ENCODE data around the gene DUOX2.
"Not testable (repeated sequence)": the region's sequence is repeated elsewhere in the genome, so short reads cannot be mapped to it uniquely, and the experiment has no call there.

Gene DUOX2

DNA sequence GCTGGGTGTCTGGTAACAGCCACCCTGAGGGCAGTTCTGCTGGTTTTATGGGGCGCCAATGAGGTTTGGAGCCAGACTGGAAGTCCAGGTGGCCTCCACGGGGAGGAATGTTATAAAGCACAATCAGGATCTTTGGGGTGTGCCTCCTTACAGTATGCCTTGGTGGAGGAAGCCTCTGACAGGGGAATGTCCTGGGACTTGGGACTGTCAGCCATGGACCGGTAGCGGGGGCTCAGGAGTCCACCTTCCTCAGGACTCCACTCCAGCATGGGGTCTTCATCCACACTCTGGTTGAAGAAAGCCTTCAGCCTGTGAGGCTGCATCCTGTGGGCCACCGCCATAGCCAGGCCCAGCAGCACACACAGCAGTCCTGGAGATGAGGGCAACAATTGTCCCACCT, 5.0 kb upstream of the DUOX2 start:
- no peak for DNase-seq (ENCODE audit: low read depth)

DNA sequence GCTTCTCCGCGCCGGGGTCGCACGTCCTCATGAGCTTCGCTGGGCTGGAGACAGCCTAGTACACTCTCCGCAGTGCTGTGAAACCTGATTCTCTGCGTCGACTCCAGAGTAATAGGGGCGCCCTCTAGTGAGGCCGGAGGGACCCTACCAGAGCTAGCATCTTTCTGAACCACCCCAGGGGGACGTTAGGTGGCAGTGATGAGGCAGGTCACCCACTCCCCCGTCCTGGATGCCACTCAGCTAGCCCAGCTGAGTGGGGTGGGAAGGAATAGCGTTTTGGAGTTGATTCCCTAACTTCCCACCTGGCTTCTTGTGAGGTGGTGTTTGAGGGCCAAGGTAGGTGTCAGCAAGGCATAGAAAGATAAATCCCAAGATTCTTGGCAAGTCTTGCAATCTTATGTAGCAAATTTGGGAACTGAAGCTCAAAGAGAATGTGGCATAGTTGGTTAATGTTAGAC, 4.2 kb upstream of the DUOX2 start:
- peak; percentile 81 for DNase-seq (ENCODE audit: low read depth)

GRCh38 chr15:45117308-45118130, 3.5 kb upstream of the DUOX2 start:
- no peak for DNase-seq (ENCODE audit: low read depth)

DNA sequence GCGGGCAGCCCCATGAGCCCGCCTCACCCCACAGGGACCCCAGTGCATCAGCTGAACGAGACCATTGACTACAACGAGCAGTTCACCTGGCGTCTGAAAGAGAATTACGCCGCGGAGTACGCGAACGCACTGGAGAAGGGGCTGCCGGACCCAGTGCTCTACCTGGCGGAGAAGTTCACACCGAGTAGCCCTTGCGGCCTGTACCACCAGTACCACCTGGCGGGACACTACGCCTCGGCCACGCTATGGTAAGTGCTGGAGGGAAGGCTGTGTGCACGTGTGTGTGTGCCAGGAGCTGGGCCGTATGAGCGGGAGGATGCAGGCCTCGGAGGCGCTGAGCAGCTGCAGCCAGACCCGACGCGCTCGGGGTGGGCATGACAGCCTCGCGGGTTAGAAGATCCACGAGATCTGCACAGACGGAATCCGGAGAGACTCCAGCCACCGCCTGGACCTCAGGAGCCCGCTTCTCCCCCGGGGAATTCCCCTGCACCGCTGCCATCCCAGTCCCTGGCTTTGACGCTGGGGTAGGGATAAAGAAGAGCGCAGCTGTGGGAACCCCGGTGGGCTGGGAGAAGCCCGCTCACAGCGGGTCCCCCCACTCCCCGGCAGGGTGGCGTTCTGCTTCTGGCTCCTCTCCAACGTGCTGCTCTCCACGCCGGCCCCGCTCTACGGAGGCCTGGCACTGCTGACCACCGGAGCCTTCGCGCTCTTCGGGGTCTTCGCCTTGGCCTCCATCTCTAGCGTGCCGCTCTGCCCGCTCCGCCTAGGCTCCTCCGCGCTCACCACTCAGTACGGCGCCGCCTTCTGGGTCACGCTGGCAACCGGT, 2.7 kb upstream of the DUOX2 start:
- DNase-seq (ENCODE audit: low read depth), result no peak

DNA sequence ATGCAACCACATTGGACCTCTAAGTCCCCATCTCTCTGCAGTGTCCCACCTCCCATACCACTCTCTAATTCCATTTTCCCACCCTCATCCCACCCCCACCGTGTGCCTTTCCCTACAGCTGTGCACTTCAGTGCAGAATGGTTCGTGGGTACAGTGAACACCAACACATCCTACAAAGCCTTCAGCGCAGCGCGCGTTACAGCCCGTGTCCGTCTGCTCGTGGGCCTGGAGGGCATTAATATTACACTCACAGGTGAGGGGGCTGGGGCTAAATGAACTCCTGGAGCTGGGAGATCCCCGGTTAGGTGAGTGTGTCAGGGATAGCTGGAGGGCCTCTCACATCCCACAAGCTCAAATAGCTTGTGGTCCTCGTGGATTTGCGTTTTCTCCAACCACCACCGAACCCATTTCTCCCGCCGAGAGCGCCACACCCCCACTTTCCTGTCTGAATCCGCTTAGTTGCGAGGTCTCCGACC, 2.1 kb upstream of the DUOX2 start:
- DNase-seq (ENCODE audit: low read depth), result no peak

DNA sequence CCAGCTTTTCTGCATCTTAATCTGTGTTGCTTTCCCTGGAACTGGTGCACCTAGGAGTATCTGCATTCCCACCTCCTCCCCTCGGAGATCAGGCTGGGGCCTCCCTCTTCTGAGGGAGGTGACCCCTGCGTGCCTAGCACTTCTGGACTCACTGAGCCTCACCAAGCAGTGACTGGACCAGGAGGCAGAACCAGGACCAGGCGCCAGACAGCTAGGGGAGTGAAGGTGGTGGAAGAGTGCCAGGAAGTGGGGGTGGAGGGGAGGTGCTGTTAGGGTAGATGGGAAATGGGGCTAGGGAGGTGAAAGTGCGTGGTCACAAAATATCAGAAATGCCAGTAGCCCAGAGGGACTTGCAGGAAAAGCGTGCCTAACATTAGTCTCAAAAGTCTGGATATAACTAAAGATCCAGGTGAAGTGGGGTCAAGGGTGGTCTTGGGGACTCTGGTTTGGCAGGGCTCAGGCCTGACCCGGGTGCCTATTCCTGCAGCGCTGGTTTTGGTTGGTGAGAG, 1.4 kb upstream of the DUOX2 start:
- no peak for DNase-seq (ENCODE audit: low read depth)

DNA sequence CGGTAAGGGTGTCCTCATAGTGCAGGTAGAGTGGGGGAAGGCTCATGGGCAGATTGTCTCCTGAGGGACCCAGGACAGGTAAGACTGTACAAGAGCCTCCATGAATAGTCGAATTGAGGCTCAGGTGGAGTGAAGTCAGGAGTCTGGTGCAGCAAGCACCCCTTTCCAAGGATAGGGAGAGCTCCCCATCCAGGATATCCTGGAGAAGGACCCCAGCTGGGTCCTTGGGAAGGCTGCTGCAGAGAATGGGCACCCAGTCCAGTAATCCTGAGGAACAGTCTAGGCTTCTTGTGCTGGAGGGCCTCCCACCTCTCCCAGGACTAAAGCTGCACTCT, 746 bp upstream of the DUOX2 start:
- no peak for DNase-seq (ENCODE audit: low read depth)

DNA sequence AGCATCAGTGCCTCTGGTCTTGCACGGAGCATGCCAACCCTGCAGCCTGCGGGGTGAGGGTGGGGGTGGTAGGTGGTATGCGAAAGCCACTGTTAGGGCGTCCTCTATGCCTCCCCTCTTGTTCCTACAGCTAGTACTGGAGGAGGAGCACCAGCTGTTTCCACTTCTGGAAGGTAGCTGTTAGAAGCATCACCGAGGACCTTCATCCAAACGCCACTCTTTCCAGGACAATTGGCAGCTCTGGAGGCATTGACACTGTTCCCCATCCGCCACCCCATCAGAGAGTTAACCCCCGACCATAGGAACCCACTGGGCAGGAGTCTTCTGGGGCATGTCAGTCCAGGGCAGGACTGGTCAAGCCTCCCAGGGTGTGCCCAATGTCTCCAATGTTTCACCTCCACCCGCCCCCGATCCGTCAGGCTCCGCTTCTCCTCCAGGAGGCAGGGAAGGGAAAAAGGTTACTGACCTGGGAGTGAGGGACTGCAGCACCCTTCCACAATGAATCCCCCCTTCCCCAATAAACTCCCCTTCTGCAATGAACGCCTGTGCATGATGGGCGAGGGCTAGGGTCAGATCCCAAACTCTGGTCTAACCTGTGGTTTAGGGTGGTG, 487 bp downstream of the DUOX2 start:
- no peak for DNase-seq (ENCODE audit: low read depth)

DNA sequence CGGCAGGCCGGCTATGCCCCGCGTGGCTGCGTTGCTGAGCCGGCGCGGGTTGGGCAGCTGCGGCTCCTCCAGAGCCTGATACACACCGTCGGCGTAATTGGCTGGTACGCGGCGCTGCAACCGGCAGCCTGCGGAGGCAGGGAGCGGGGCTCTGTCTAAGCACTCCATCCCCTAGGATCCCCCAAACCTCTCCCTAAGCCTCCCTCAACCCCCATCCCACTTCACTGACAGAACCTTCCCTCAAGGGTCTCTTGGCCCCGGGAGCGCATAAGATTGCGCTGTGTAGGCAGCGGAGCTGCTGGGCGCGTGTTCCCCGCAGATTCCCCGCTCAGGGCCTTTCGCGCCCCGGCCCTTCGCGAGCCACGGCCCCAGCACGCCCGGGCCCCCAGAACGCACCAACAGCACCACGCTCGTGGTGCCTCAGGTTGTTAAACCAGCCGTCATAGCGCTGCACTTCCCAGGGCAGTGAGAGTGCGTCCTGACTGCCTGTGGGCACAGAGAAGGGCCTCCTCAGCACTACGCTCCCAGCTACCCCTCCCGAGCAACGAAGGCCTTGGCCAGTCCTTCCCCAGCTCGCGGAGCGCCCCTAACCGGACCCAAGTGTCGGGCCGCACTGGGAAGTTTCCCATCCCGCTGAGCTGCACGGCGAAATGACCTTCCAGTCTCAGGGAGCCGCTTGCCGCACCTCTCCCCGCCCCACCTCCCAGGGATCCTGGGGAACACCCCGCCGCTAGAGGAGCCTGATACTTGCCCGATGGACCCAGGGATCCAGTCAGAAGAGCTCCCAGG, 1.2 kb downstream of the DUOX2 start:
- DNase-seq (ENCODE audit: low read depth), result no peak

DNA sequence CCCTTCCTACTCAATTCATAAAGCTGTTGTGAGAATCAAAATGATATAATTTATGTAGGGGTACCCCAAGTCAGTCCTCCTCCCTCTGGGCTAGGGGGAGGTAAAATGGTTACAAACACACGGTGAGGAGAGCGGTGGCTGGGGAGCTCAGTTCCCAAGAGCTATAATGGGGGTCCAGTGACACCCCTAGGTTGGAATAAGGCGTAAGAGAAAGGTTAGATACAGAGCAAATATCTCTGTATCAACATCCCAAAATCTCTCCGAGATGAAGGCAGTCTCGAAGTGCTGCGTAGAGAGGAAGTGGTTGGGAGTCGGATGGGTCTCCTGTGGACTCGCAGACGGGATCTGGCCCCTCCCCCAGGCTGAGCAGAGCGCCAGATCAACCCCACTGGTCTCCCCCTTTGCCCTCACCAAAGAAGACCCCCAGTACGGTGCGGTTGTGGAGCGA, 1.8 kb downstream of the DUOX2 start:
- no peak for DNase-seq (ENCODE audit: low read depth)

GRCh38 chr15:45111390-45112142, 2.4 kb downstream of the DUOX2 start:
- DNase-seq (ENCODE audit: low read depth), result no peak

GRCh38 chr15:45110256-45110820, 3.6 kb downstream of the DUOX2 start:
- no peak for DNase-seq (ENCODE audit: low read depth)

GRCh38 chr15:45107941-45108630, 5.9 kb downstream of the DUOX2 start:
- no peak for DNase-seq (ENCODE audit: low read depth)

GRCh38 chr15:45106002-45106790, 7.8 kb downstream of the DUOX2 start:
- DNase-seq (ENCODE audit: low read depth), result no peak

- no peak for DNase-seq (ENCODE audit: low read depth)
These were observed 8.4 kb downstream of the DUOX2 start for GRCh38 chr15:45105586-45105985.

GRCh38 chr15:45104170-45104569, 9.8 kb downstream of the DUOX2 start:
- DNase-seq (ENCODE audit: low read depth), result not testable (repeated sequence)

DNA sequence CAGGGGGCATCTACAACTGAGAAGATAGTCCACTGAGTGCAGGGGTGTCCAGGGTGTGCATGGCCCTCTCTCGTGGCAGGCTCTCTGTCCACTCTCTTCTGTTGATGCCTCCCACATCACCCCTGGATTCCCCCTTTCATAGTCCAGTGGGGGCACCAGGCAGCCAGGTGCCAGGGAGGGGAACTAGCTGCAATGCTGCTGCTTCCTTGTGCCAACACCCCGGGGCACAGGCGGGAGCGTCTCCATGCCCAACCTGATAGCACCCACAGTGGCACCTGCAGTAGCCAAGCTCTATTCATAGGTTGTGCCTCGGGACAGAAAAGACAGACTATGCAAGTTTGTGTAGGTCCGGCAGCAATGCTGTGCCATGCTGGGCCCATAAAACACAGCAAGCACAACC, 11.7 kb downstream of the DUOX2 start:
- no peak for DNase-seq (ENCODE audit: low read depth)

GRCh38 chr15:45101749-45102148, 12.2 kb downstream of the DUOX2 start:
- DNase-seq (ENCODE audit: low read depth), result no peak
